ENCODE results near the gene FAM228B. TPM values are rescaled to one million over a fixed set of nuclear protein-coding genes. Genes with fewer than 3 reads are reported as not detected.

The FAM228B gene
- total RNA-seq: 2.0 and 2.3 TPM in 2 replicates

GRCh38 chr2:24123195-24123921 is at the start of gene FAM228B, which contains the start of gene PFN4:
FAM228B (plus strand) TSS chr2:24123469; CDS start chr2:24124362, 893 bp downstream.
PFN4 (minus strand) TSS chr2:24123334; CDS start chr2:24122535, 799 bp downstream.

GRCh38 chr2:24075915-24076848 is 47.1 kb upstream of the FAM228B start, which contains the start of gene SF3B6:
SF3B6 (minus strand) TSS chr2:24076326; CDS start chr2:24076229, 97 bp downstream.

GRCh38 chr2:24084386-24085199 is 38.7 kb upstream of the FAM228B start, which contains the start of gene TP53I3:
TP53I3 (minus strand) TSS chr2:24084834; CDS start chr2:24084326, 508 bp downstream.

GRCh38 chr2:24174851-24175277 is 51.6 kb downstream of the FAM228B start, which contains the start of gene FAM228A:
FAM228A (plus strand) TSS chr2:24175053; CDS start chr2:24175481, 428 bp downstream.

Other genes with a start within 250 kb of the FAM228B start
- gene ATAD2B, start 196.3 kb upstream of the FAM228B start, total RNA-seq: 5.4 and 5.6 TPM in 2 replicates
- 5.0 and 12.7 TPM in 2 replicates for gene UBXN2A, start 183.0 kb upstream of the FAM228B start, total RNA-seq
- gene MFSD2B, start 113.4 kb upstream of the FAM228B start, total RNA-seq: 0.14 TPM in 1 of 2 replicates, not detected in the other
- gene WDCP, start 76.1 kb upstream of the FAM228B start, total RNA-seq: 5.4 and 5.5 TPM in 2 replicates
- 25.4 and 29.4 TPM in 2 replicates for gene FKBP1B, start 73.7 kb upstream of the FAM228B start, total RNA-seq
- gene SF3B6, start 47.1 kb upstream of the FAM228B start, total RNA-seq: 226 and 240 TPM in 2 replicates
- 55.0 and 70.7 TPM in 2 replicates for gene TP53I3, start 38.6 kb upstream of the FAM228B start, total RNA-seq
- not detected in 2 replicates for gene PFN4, start 135 bp upstream of the FAM228B start, total RNA-seq
- 0.28 TPM in 1 of 2 replicates, not detected in the other for gene FAM228A, start 51.6 kb downstream of the FAM228B start, total RNA-seq
- gene ITSN2, start 237.1 kb downstream of the FAM228B start, total RNA-seq: 13.2 and 17.1 TPM in 2 replicates

Data from airway epithelial cell (primary cell).